C1 segment of cervical spinal cord (tissue), 14 donors: ENCODE results near the gene JADE2.
A peak's percentile ranks its signal among the peaks of the same experiment; 100 is the strongest.
"Not testable (repeated sequence)": the region's sequence is repeated elsewhere in the genome, so short reads cannot be mapped to it uniquely, and the experiment has no call there.

Experiments used
- DNase-seq, 14 donors: peaks; one replicate each; lab custom pipeline; 2025; lab: John Stamatoyannopoulos, UW

The JADE2 gene

GRCh38 chr5:134507452-134507851 lies 18.0 kb upstream of the JADE2 start:
- no peak for DNase-seq

- no peak for DNase-seq
These were observed 16.8 kb upstream of the JADE2 start for GRCh38 chr5:134508521-134509195.

GRCh38 chr5:134509308-134510040 lies 16.0 kb upstream of the JADE2 start:
- DNase-seq, result peak in 1 of 14 donors; percentile 60

- no peak for DNase-seq
These were observed 14.3 kb upstream of the JADE2 start for GRCh38 chr5:134510970-134511795.

- peak in 1 of 14 donors; percentile 15 for DNase-seq
These were observed 13.4 kb upstream of the JADE2 start for GRCh38 chr5:134511796-134512660.

- no peak for DNase-seq
These were observed 12.8 kb upstream of the JADE2 start for GRCh38 chr5:134512661-134512999.

GRCh38 chr5:134515801-134516200 lies 9.7 kb upstream of the JADE2 start:
- DNase-seq, result peak in 2 of 14 donors; percentile 19 to 94

- not testable (repeated sequence) for DNase-seq
These were observed 8.5 kb upstream of the JADE2 start for GRCh38 chr5:134516984-134517383.

- DNase-seq, result no peak
These were observed 7.9 kb upstream of the JADE2 start for GRCh38 chr5:134517553-134517952.

- DNase-seq, result no peak
These were observed 5.5 kb upstream of the JADE2 start for GRCh38 chr5:134519989-134520388.

GRCh38 chr5:134521841-134522240 lies 3.6 kb upstream of the JADE2 start:
- no peak for DNase-seq

- DNase-seq, result peak in 1 of 14 donors; percentile 41
These were observed 1.8 kb upstream of the JADE2 start for GRCh38 chr5:134523543-134524271.

- DNase-seq, result peak; percentile 19 to 89 (median 75)
These were observed 1.1 kb upstream of the JADE2 start for GRCh38 chr5:134524272-134524825.

GRCh38 chr5:134525683-134526482 lies 413 bp downstream of the JADE2 start:
- DNase-seq, result peak in 12 of 14 donors; percentile 47 to 79 (median 66)

- peak in 12 of 14 donors; percentile 72 to 87 (median 82) for DNase-seq
These were observed 1.1 kb downstream of the JADE2 start for GRCh38 chr5:134526483-134527155.

GRCh38 chr5:134527156-134527960 lies 1.9 kb downstream of the JADE2 start:
- DNase-seq, result peak; percentile 56 to 91 (median 86)

GRCh38 chr5:134527961-134528424 lies 2.5 kb downstream of the JADE2 start:
- peak in 5 of 14 donors; percentile 23 to 55 (median 43) for DNase-seq

- DNase-seq, result no peak
These were observed 3.1 kb downstream of the JADE2 start for GRCh38 chr5:134528556-134528955.
